ENCODE data around the gene PTGR2.

PTGR2 gene

DNA sequence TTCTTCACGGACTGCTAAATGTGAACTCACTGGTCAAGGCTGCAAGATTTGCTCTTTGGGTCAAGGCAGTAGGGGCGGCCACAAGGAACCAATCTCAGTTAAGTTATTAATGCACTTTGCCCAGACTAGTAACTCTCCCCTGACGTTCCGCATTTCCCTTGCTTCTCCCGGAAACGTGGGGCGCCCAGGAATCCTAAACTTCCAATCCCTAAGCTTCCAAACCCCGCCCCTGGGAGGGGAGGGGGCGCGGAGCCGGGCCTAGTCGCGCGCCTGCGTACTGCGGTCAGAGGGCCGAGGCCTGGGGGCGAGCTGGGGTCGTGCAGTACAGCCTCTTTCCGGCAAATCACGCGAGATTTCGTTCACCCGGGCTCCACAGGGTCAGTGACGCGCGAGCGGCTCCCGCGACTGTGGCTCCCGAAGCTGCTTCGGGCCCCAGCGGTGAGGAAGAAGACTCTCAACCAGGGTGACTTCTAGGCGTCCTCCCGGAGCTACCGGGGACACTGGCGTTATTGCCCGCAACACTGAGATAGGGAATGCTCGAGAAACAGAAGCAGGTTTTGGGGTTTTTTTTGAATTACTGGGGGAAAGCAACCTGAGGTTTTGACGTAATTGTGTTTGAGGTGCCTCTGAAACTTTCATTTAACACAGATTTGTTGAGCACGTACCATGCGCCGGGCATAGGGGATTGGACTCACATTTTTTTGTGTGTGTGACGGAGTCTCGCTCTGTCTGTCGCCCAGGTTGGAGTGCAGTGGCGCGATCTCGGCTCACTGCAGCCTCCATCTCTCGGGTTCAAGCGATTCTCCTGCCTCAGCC, at the start of gene PTGR2:
PTGR2 (plus strand) TSS at position 265 of the 816 bp plus-strand sequence. CDS start 7,032 bp downstream, outside the sequence.
- Histone ChIP-seq H3K27me3 (replicated peaks) (no peaks in the 10 kb centered on the region), H3K27ac (peak within 1 kb of the TSS; percentile 85), H3K36me3 (replicated peaks) (no peaks in the 10 kb centered on the region), H3K4me3 (ENCODE audit: low read depth, low read length) (peak within 1 kb of the TSS; percentile 71)
- TF ChIP-seq CTCF (IDR thresholded peaks at IDR 0.05; ENCODE audit: low read depth, low read length, missing control alignments) = peak; percentile 20
- in situ Hi-C loops (cut with HindIII; ENCODE audit: low pct_ligation_motif_present, low sequenced_read_pairs) = no loop called here
- DNase-seq = peak; percentile 93

- no peak for DNase-seq
- no peak for TF ChIP-seq CTCF (IDR thresholded peaks at IDR 0.05; ENCODE audit: low read depth, low read length, missing control alignments)
Measured at GRCh38 chr14:73802431-73803188, 49.0 kb upstream of the PTGR2 start.

DNA sequence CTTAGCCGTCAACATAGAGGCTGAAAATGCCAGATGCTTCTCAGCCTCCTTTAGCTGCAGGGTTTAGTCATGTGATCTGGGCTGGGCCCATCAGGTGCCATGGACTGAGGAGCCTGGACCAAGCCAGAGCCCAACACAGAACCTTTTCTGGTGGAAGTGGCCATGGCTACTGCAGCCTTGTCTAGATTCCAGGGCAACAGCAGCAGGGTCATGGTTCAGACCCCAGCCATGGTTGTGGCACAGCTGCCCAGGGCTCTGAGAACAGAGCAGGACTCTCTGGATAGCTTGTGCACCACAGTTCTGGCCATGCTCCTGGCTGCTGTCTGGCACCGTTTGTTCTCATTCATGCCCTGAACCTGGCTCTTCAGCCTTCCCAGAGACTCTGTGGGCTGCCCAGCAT, 47.0 kb upstream of the PTGR2 start:
- Histone ChIP-seq H3K4me3 (ENCODE audit: low read depth, low read length) (no peak overlapping the region), H3K36me3 (replicated peaks) (no peaks in the 10 kb centered on the region), H3K27ac (no peak overlapping the region), H3K27me3 (replicated peaks) (no peaks in the 10 kb centered on the region)
- in situ Hi-C loops (cut with HindIII; ENCODE audit: low pct_ligation_motif_present, low sequenced_read_pairs) = no loop called here
- no peak for TF ChIP-seq CTCF (IDR thresholded peaks at IDR 0.05; ENCODE audit: low read depth, low read length, missing control alignments)
- DNase-seq = no peak

More at GRCh38 chr14:73802431-73803188, 49.0 kb upstream of the PTGR2 start:
- in situ Hi-C loops (cut with HindIII; ENCODE audit: low pct_ligation_motif_present, low sequenced_read_pairs) = no loop called here
- H3K36me3 ChIP-seq (replicated peaks) = no peaks in the 10 kb centered on the region
- no peak overlapping the region for H3K4me3 ChIP-seq (ENCODE audit: low read depth, low read length)
- no peaks in the 10 kb centered on the region for H3K27me3 ChIP-seq (replicated peaks)
- H3K27ac ChIP-seq = no peak overlapping the region

GRCh38 chr14:73807457-73807856, 44.2 kb upstream of the PTGR2 start:
- no peak for DNase-seq
- Histone ChIP-seq H3K27me3 (replicated peaks) (no peaks in the 10 kb centered on the region), H3K4me3 (ENCODE audit: low read depth, low read length) (no peak overlapping the region), H3K27ac (no peak overlapping the region), H3K36me3 (replicated peaks) (no peaks in the 10 kb centered on the region)
- in situ Hi-C loops (cut with HindIII; ENCODE audit: low pct_ligation_motif_present, low sequenced_read_pairs) = no loop called here
- TF ChIP-seq CTCF (IDR thresholded peaks at IDR 0.05; ENCODE audit: low read depth, low read length, missing control alignments) = no peak

GRCh38 chr14:73809391-73809790, 42.2 kb upstream of the PTGR2 start:
- in situ Hi-C loops (cut with HindIII; ENCODE audit: low pct_ligation_motif_present, low sequenced_read_pairs) = no loop called here
- Histone ChIP-seq H3K36me3 (replicated peaks) (no peaks in the 10 kb centered on the region), H3K27me3 (replicated peaks) (no peaks in the 10 kb centered on the region), H3K4me3 (ENCODE audit: low read depth, low read length) (no peak overlapping the region), H3K27ac (no peak overlapping the region)
- no peak for TF ChIP-seq CTCF (IDR thresholded peaks at IDR 0.05; ENCODE audit: low read depth, low read length, missing control alignments)
- no peak for DNase-seq
